Smooth muscle cell (in vitro differentiated cells): Measurements from ENCODE around the gene EPB41. TPM values are rescaled to one million over a fixed set of nuclear protein-coding genes. Genes with fewer than 3 reads are reported as not detected.
"Not testable (repeated sequence)": the region's sequence is repeated elsewhere in the genome, so short reads cannot be mapped to it uniquely, and the experiment has no call there.

ENCODE experiments used
- DNase-seq: peaks from one replicate; lab custom pipeline; 2025; ENCODE audit not compliant: unreplicated experiment; lab: John Stamatoyannopoulos, UW
- H2AFZ ChIP-seq: fragments of 200-600 bp; sonication (generic); 2 replicates; pipeline ENCODE4 v1.6.0; 2016; ENCODE audit warnings: antibody characterized with exemption, low read depth, mild to moderate bottlenecking
- H3F3A ChIP-seq: fragments of 200-600 bp; sonication (generic); 2 replicates; pipeline ENCODE4 v1.6.0; 2017; ENCODE audit warnings: antibody characterized with exemption, low read depth
- H3K27ac ChIP-seq: fragments of 200-600 bp; sonication (generic); 2 replicates; pipeline ENCODE4 v1.5.1; 2016; ENCODE audit warnings: low read depth, mild to moderate bottlenecking
- H3K27me3 ChIP-seq: fragments of 200-600 bp; sonication (generic); 2 replicates; pipeline ENCODE4 v1.6.1; 2016; ENCODE audit warnings: low read depth, mild to moderate bottlenecking
- H3K36me3 ChIP-seq: fragments of 200-600 bp; sonication (generic); 2 replicates; pipeline ENCODE4 v1.5.1; 2016; ENCODE audit warnings: low read depth
- H3K4me1 ChIP-seq: fragments of 200-600 bp; sonication (generic); 2 replicates; pipeline ENCODE4 v1.5.1; 2016; ENCODE audit warnings: low read depth
- H3K4me2 ChIP-seq: fragments of 200-600 bp; sonication (generic); 2 replicates; pipeline ENCODE4 v1.6.0; 2016; ENCODE audit warnings: mild to moderate bottlenecking
- H3K4me3 ChIP-seq: fragments of 200-600 bp; sonication (generic); 2 replicates; pipeline ENCODE4 v1.5.1; 2016; ENCODE audit warnings: mild to moderate bottlenecking
- H3K79me2 ChIP-seq: fragments of 200-600 bp; sonication (generic); 2 replicates; pipeline ENCODE4 v1.6.0; 2016; ENCODE audit warnings: low read depth, mild to moderate bottlenecking
- H3K9ac ChIP-seq: fragments of 200-600 bp; sonication (generic); 2 replicates; pipeline ENCODE4 v1.6.0; 2016; ENCODE audit warnings: low read depth
- H3K9me3 ChIP-seq: fragments of 200-600 bp; sonication (generic); replicated peaks from 2 replicates; pipeline ENCODE4 v1.5.1; 2016; ENCODE audit warnings: low read depth
- H4K20me1 ChIP-seq: fragments of 200-600 bp; sonication (generic); 2 replicates; pipeline ENCODE4 v1.6.0; 2016; ENCODE audit warnings: low read depth
- CTCF ChIP-seq: fragments of 200-600 bp; sonication (generic); IDR thresholded peaks from 2 replicates; pipeline ENCODE4 v1.5.1; 2017; ENCODE audit warnings: borderline replicate concordance, mild to moderate bottlenecking, antibody characterized with exemption; ENCODE audit not compliant: insufficient read depth, poor library complexity, severe bottlenecking
- WGBS: methylation state at CpG from one replicate; pipeline ENCODE4 v1.1.7; 2016; ENCODE audit warnings: low lambda C conversion rate; 5-methylcytosine and 5-hydroxymethylcytosine counted together
- polyA plus RNA-seq: library from polyadenylated mRNA; unstranded; fragments of >200 nt; fragmentation: Nextera tagmentation; extraction: Ambion mirVana; gene quantifications from 2 replicates; pipeline ENCODE4 v1.2.1, GENCODE V29; 2016
- total RNA-seq: library from RNA; depleted of rRNA; stranded (reverse); fragments of >200 nt; gene quantifications from 2 replicates; pipeline ENCODE4 v1.2.3, GENCODE V29; 2014

Gene EPB41
- total and polyA plus RNA-seq, 2 experiments from 2014 or later: 4.7 to 20.2 TPM

GRCh38 chr1:29096231-29096886 lies 182.0 kb downstream of the EPB41 start:
- Histone ChIP-seq H3K36me3 (no peaks in the 10 kb centered on the region), H3F3A (no peaks in the 10 kb centered on the region), H2AFZ (no peak overlapping the region), H4K20me1 (no peaks in the 10 kb centered on the region), H3K4me3 (no peak overlapping the region), H3K9me3 (no peaks in the 10 kb centered on the region), H3K9ac (no peak overlapping the region), H3K27ac (no peak overlapping the region), H3K4me1 (no peaks in the 10 kb centered on the region), H3K79me2 (no peaks in the 10 kb centered on the region), H3K27me3 (no peaks in the 10 kb centered on the region), H3K4me2 (no peak overlapping the region)
- DNase-seq: no peak
- no peak for TF ChIP-seq CTCF
- WGBS: 83% methylated on average over 4 of the region's 4 CpGs

GRCh38 chr1:29099286-29099685 lies 184.9 kb downstream of the EPB41 start:
- 98% methylated on average over 4 of the region's 4 CpGs for WGBS
- H4K20me1 ChIP-seq: no peaks in the 10 kb centered on the region
- no peak overlapping the region for H3K4me3 ChIP-seq
- no peak overlapping the region for H3K27ac ChIP-seq
- no peaks in the 10 kb centered on the region for H3K4me1 ChIP-seq
- TF ChIP-seq CTCF: no peak
- no peaks in the 10 kb centered on the region for H3K79me2 ChIP-seq
- H3F3A ChIP-seq: no peaks in the 10 kb centered on the region
- H3K4me2 ChIP-seq: no peak overlapping the region
- no peak overlapping the region for H3K9ac ChIP-seq
- H2AFZ ChIP-seq: no peak overlapping the region
- H3K9me3 ChIP-seq: no peaks in the 10 kb centered on the region
- no peaks in the 10 kb centered on the region for H3K27me3 ChIP-seq
- no peak for DNase-seq
- H3K36me3 ChIP-seq: no peaks in the 10 kb centered on the region

- H3K4me3 ChIP-seq: no peak overlapping the region
- WGBS: 100% methylated on average over 1 of the region's 1 CpG
- H3K36me3 ChIP-seq: no peaks in the 10 kb centered on the region
- no peaks in the 10 kb centered on the region for H3F3A ChIP-seq
- no peak overlapping the region for H2AFZ ChIP-seq
- no peak overlapping the region for H3K27ac ChIP-seq
- no peaks in the 10 kb centered on the region for H3K4me1 ChIP-seq
- H3K79me2 ChIP-seq: no peaks in the 10 kb centered on the region
- TF ChIP-seq CTCF: no peak
- H3K4me2 ChIP-seq: no peak overlapping the region
- no peaks in the 10 kb centered on the region for H3K9me3 ChIP-seq
- no peak for DNase-seq
- H4K20me1 ChIP-seq: no peaks in the 10 kb centered on the region
- H3K9ac ChIP-seq: no peak overlapping the region
- no peaks in the 10 kb centered on the region for H3K27me3 ChIP-seq
Observed at GRCh38 chr1:29100487-29100886, 186.1 kb downstream of the EPB41 start.

- Histone ChIP-seq H2AFZ (no peak overlapping the region), H4K20me1 (no peaks in the 10 kb centered on the region), H3K9ac (no peak overlapping the region), H3K36me3 (no peaks in the 10 kb centered on the region), H3K27me3 (no peaks in the 10 kb centered on the region), H3K9me3 (no peaks in the 10 kb centered on the region), H3F3A (no peaks in the 10 kb centered on the region), H3K4me1 (no peaks in the 10 kb centered on the region), H3K79me2 (no peaks in the 10 kb centered on the region), H3K4me2 (no peak overlapping the region), H3K27ac (no peak overlapping the region), H3K4me3 (no peak overlapping the region)
- TF ChIP-seq CTCF: no peak
- WGBS: 62% methylated on average over 6 of the region's 6 CpGs
- DNase-seq: no peak
Observed at GRCh38 chr1:29105822-29106221, 191.5 kb downstream of the EPB41 start.

- H4K20me1 ChIP-seq, DNase-seq, H3F3A ChIP-seq, H3K9ac ChIP-seq, H3K27me3 ChIP-seq, H3K4me1 ChIP-seq, H3K4me2 ChIP-seq, H3K79me2 ChIP-seq, H3K27ac ChIP-seq, H3K4me3 ChIP-seq, H3K9me3 ChIP-seq, H3K36me3 ChIP-seq, H2AFZ ChIP-seq: not testable (repeated sequence)
- WGBS: 88% methylated on average over 6 of the region's 6 CpGs
Observed at GRCh38 chr1:29108041-29108440, 193.7 kb downstream of the EPB41 start.
